ENCODE results near the gene ABTB2.
A peak's percentile ranks its signal among the peaks of the same experiment; 100 is the strongest.

ABTB2 gene

DNA sequence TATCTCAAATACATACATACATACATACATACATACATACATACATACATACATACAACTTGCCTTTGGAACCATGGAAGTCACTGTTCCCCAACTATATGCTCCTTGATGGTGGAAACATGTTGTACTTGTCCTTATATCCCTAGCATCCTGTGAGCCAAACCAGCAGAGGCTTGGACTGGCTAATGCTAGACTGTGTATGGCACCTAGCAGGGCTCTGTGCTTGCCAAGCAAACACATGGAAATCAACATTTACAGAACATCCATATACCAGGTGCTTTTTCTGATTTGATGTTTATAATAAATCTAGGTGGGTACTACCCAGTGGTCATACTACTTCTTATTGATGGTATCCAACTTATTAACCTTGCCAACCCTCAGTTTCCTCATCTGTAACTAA is 86.1 kb downstream of the ABTB2 start:
- DNase-seq = no peak
- TF ChIP-seq GATA1 (IDR thresholded peaks at IDR 0.05; ENCODE audit: low read depth, low read length) = no peak
- TF ChIP-seq POLR2A (IDR thresholded peaks at IDR 0.05; ENCODE audit: low read length) = no peak

DNA sequence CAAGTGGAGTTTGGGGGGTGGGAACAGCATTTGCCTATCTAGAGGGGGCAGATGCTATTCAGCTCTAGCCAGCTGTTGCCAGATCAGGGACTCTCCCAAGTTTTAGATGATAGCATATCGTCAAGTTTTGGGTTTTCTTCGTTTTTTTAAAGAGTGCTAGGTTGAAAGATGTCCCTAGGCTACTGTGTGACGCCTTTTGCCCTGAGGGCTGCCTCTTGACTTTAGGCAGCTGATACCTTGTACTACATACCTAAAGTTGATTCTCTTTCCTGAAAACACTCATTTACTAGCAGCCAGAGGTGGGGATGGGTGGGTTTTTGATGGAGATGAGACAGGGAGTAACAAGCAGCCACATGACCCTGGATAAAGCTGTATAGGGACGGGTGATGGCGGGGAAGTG is 87.1 kb downstream of the ABTB2 start:
- DNase-seq = peak in 1 of 2 experiments; percentile 8
- TF ChIP-seq GATA1 (IDR thresholded peaks at IDR 0.05; ENCODE audit: low read depth, low read length) = no peak
- TF ChIP-seq POLR2A (IDR thresholded peaks at IDR 0.05; ENCODE audit: low read length) = no peak

DNA sequence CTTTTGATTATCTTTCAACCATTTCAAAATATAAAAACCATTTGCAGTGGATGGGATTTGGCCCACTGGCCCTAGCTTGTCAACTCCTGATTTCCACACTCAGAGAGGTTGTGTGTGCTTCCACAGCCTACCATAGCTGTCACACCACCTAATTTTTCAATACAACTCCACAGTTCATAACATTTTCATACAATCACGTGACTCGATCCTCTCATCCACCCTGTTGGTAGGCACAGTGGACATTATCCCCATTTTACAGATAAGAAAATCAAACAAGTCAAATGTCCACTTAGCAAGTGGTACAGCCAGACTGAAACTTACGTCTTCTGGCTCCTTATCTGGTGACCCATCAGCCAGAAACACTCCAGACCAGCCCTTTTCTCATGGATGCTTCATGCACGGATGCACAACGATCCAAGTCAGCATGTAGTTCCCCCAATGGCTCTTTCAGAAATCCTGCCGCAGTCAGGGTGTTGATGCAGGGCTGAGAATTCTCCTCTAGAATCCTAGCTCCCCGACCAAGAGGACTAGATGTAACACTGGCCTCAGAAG is 88.0 kb downstream of the ABTB2 start:
- no peak for DNase-seq
- TF ChIP-seq GATA1 (IDR thresholded peaks at IDR 0.05; ENCODE audit: low read depth, low read length) (no peak), POLR2A (IDR thresholded peaks at IDR 0.05; ENCODE audit: low read length) (no peak)

DNA sequence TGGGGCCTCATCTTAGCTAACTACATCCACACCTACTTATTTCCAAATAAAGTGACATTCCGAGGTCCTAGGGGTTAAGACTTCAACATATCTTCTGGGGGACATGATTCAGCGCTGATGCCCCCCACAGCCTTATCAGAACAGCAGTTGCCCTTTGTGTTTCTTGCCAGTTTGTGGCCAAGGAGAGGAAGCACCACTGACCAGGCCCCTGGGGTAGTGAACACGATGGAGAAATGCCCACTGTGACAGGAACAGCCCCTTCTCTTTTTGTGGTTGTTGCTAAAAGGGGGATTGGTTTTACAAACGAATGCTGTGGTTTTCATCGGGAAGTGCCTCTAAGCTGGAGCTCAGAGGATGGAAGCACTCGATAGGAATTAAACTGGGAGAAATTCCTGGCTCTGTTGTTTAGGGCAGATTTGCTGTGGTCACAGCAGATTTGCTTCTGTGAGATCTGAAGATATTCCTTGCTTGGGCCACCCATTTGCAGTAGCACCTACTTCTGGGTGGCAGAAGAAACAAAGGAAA is 88.8 kb downstream of the ABTB2 start:
- DNase-seq = no peak
- TF ChIP-seq GATA1 (IDR thresholded peaks at IDR 0.05; ENCODE audit: low read depth, low read length) = no peak
- TF ChIP-seq POLR2A (IDR thresholded peaks at IDR 0.05; ENCODE audit: low read length) = no peak

DNA sequence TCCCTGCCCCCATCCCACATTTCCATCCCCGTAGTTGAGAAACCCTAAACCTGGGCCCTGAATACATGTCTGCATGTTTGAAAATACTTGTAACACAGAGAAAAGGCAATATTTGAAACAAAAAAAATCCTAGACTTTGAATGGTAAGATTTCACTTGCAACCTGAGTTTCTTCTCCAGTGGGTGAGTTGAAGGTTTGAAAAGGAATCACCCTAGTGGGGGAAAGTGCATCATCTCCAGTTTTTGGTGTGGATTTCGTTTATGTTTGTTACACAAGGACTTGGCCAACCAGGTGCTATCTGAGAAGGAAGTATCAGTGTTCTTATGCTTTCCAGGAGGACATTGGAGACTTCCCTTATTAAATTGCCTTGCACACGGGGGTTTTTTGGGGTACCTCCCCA is 90.4 kb downstream of the ABTB2 start:
- DNase-seq = no peak
- no peak for TF ChIP-seq GATA1 (IDR thresholded peaks at IDR 0.05; ENCODE audit: low read depth, low read length)
- no peak for TF ChIP-seq POLR2A (IDR thresholded peaks at IDR 0.05; ENCODE audit: low read length)

DNA sequence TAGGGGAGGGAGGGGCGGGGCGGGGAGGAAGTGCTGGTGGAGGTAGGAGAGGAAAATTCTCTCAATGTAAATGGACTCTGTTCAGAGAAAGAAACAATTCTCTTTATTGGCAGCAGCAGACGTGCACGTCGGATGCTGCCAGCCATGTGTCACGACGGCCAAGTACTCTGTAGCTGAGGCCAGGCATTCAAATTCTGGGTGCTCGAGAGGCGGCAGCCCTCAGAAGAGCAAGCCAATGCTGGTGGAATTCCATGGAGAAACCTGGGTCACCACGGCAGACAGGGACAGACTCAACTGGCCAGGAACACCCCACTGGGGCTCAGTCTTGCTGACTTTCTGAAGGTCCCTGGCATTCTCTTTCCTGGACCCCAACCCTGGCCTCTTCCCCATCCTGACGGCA is 90.8 kb downstream of the ABTB2 start:
- TF ChIP-seq GATA1 (IDR thresholded peaks at IDR 0.05; ENCODE audit: low read depth, low read length) (no peak), POLR2A (IDR thresholded peaks at IDR 0.05; ENCODE audit: low read length) (no peak)

DNA sequence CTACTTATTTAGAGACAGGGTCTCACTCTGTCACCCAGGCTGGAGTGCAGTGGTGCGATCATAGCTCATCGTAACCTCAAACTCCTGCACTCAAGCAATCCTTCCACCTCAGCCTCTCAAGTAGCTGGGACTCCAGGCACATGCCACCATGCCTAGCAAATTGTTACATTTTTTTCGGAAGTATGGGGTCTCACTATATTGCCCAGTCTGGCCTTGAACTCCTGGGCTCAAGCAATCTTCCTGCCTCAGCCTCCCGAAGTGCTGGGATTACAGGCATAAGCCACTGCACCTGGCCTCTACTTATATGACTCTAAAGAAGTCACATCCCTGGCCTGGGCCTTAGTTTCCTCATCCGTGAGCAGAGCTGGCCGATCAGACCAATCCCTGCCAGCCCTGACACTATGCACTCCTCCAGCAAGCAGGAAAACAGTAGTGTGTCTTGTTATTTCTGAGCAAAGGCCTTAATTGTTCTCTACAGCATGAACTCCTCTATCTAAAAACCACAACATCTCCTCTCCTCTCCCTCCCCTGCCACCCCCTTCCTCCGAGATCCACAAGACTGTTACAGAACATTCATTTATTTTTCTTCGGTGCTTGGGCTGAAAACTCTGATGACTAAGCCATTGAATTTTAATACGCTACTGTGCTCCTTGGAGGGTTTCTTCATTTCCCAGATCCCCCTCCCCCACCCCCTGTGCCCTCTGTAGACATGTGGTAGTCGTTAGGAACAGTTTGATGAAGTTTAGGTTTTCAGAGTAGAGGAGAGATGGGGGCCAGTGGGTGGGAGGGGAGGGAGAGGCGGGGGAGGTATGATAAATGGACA is 91.5 kb downstream of the ABTB2 start:
- DNase-seq = no peak
- TF ChIP-seq GATA1 (IDR thresholded peaks at IDR 0.05; ENCODE audit: low read depth, low read length) (no peak), POLR2A (IDR thresholded peaks at IDR 0.05; ENCODE audit: low read length) (no peak)

More for the DNA sequence above, 90.8 kb downstream of the ABTB2 start:
- DNase-seq = no peak

DNA sequence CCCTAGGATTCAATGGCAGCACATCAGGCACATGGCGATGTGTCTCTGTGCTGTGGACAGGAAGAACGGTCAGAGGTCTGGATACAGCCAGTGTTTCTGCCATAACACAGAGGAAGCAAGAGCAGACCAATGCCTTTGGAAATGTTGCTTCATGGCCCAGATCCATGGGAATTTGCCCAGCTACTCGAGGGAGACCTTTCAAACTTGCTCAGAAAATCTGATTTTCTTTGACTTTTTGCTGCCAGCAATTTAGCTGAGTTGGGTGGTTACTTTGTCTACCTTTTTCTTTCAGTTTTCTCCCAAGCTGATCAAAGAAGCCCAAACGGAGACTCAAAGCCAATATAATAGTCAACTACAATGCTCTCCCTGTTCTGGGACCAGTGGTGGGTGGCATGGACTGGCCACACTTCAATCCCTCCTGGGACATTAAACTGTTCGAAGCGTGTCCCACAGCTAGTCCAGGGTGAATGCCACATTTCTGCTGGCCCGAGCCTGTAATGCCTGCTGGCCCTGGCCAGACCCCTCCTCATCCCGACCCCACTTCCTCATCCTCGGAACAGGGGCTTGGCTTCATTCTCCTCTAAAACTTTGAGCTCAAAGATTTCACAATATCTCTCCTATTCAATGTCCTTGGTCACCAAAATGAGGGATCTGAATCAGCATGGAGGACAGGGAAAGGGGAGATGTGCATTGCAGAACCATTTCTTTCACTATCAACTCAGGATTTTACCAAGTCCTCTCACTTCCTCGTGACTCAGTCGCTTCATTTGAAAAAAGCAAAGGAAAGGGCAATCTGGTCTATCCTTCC is 93.3 kb downstream of the ABTB2 start:
- TF ChIP-seq POLR2A (IDR thresholded peaks at IDR 0.05; ENCODE audit: low read length) (no peak), GATA1 (IDR thresholded peaks at IDR 0.05; ENCODE audit: low read depth, low read length) (no peak)

DNA sequence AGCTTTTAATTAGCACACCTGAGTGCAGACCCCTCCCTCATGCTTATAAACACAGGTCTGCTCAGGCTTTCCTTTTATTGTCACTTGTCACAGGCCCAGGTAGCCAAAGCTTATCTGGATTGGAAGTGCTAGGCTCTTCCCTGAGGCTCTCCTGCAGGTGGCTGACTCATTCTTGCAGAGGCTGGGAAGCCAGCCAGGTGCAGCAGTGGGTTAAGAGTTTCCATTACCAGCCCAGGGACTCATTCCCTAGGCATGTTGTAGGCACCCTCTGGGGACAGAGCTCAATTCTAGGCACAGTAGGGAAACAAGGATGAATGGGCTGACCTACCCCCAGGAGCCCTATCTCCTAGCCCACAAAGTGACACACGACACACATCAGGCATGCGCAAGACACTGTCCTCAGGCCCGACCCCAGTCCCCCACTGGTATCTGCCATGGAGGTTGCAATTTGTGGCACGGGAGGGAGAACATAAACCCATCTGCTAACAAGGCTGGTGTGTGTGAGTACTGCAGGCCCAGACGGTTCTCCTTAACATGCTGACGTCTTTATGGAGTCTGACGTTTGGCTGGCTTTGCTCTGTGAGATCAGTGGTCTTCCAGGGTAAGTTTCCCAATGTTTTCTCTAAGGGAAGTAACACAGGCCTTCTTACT is 94.2 kb downstream of the ABTB2 start:
- no peak for TF ChIP-seq GATA1 (IDR thresholded peaks at IDR 0.05; ENCODE audit: low read depth, low read length)
- TF ChIP-seq POLR2A (IDR thresholded peaks at IDR 0.05; ENCODE audit: low read length) = no peak
- DNase-seq = no peak

More for the DNA sequence above, 93.3 kb downstream of the ABTB2 start:
- no peak for DNase-seq

DNA sequence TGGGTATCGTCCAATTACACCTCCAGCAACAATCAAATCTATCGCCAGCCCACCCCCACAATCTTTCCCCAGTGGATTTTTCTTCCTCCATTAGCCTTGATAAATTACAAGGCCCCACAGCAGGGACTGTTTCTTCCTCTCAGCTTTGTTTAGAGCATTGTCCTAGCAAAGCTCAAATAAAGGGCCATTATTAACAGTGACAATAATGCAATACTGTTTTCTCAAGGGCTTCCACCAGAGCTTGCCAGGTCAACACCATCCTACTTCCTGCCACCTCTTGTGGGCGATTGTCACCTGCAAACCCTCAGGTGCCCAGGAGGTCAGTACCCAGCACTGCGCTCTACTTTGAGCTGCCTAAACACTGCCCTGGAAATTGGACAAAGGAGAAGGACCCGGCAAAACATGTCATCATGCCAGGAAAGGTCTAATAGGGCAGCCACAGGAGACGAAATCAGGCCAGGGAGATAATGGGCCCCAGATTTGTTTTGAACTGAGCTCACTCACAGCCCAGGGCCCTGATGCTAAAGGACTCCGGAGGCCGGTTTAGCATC is 95.2 kb downstream of the ABTB2 start:
- no peak for DNase-seq
- TF ChIP-seq GATA1 (IDR thresholded peaks at IDR 0.05; ENCODE audit: low read depth, low read length) (no peak), POLR2A (IDR thresholded peaks at IDR 0.05; ENCODE audit: low read length) (no peak)

DNA sequence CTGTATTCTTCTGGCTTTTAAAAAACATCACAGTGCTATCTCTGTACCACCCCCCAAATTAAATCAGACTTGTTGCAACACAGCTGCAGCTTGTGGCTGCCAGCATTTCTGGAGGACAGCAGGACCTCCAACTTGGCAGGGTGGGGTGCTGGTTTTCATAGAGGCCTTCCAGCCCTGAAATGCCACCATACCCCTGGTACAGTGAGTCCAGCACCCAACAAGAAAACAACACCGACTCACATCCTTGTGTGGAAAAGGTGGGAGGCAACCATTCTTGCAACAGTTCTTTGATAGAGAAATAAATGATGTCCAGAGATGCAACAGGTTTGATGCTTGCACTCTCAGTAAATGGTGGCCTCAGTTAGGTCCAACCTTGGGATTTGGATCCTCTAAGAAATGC is 96.0 kb downstream of the ABTB2 start:
- no peak for DNase-seq
- no peak for TF ChIP-seq GATA1 (IDR thresholded peaks at IDR 0.05; ENCODE audit: low read depth, low read length)
- no peak for TF ChIP-seq POLR2A (IDR thresholded peaks at IDR 0.05; ENCODE audit: low read length)

DNA sequence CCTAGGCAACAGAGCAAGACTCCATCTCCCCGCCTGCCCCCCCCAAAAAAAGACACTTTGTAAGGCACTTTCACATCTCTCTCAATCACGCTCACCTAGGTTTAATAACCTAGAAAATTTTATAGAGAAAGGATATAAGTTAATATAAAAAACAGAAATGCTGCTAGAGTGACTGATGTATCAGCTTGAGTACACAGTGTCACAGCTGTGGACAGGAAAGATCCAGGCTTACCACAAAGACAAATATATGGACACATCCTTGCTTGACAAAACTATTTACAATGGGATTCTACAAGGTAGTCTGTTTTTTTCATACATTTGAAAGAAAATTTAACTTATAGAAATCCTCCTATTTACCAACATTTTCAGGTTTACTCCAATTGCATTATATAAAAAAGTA is 96.7 kb downstream of the ABTB2 start:
- no peak for DNase-seq
- TF ChIP-seq GATA1 (IDR thresholded peaks at IDR 0.05; ENCODE audit: low read depth, low read length) = no peak
- no peak for TF ChIP-seq POLR2A (IDR thresholded peaks at IDR 0.05; ENCODE audit: low read length)

DNA sequence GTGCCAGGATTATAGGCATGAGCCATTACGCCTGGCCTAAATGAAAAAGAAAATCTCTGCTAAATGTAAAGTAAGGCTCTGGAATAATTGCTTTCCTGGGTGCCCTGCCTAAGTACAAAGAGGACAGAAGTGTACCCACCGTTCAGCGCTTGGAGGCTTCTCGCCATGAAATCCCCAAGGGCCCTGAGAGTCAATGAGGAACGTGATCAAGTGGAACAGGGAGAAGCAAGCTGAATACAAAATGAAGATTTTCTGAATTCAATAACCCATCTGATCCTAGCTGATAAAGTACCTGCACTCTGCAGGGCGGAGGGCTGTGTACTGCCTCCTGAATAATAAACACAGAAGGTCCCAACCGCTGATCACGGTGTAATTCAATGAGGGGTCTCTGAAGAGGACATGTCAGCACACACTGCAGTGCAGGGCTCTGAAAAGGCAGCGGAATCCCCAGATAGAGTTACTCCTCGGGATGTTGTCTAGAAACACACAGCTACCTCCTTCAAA is 97.7 kb downstream of the ABTB2 start:
- no peak for DNase-seq
- TF ChIP-seq POLR2A (IDR thresholded peaks at IDR 0.05; ENCODE audit: low read length) = no peak
- TF ChIP-seq GATA1 (IDR thresholded peaks at IDR 0.05; ENCODE audit: low read depth, low read length) = no peak
